ENCODE data around the gene CDH23. TPM values are rescaled to one million over a fixed set of nuclear protein-coding genes. Genes with fewer than 3 reads are reported as not detected.

Gene CDH23
- total and polyA plus RNA-seq, 7 donors, result 1.00 to 3.8 (median 1.9) TPM

DNA sequence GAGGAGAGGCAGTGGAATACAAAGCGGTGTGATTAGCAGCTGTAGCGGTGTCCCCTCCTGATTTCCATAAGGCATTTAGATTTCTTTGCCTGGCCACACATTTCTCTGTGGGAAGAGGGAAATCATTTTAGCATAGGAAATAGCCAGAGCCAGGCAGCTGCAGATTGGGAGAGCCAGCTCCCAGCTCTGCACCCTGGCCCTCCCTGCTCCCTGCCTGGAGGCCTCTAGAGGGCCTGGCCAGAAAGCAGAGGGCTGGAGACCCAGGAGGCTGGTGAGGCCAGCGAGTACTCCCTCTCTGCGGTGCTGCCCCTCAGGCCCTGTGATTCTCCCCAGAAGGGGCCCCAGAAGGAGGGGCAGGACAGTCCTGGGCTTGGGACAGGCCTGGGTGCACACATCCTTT is 237.2 kb downstream of the CDH23 start:
- H3K27me3 ChIP-seq (ENCODE audit: insufficient read depth in 3 of 3, low read length in 2 of 3), result no peaks in the 10 kb centered on the region
- intact Hi-C loops (cut with DNase I), result no loop called here
- no peaks in the 10 kb centered on the region for H3K4me1 ChIP-seq
- ATAC-seq (no peak), DNase-seq (no peak)
- no peak overlapping the region for H3K4me3 ChIP-seq
- no peaks in the 10 kb centered on the region for H3K9me3 ChIP-seq
- WGBS, 3 donors, result 60 to 86% (median 66%) methylated on average over 4 of the region's 4 CpGs
- TF ChIP-seq, protein P1, sequence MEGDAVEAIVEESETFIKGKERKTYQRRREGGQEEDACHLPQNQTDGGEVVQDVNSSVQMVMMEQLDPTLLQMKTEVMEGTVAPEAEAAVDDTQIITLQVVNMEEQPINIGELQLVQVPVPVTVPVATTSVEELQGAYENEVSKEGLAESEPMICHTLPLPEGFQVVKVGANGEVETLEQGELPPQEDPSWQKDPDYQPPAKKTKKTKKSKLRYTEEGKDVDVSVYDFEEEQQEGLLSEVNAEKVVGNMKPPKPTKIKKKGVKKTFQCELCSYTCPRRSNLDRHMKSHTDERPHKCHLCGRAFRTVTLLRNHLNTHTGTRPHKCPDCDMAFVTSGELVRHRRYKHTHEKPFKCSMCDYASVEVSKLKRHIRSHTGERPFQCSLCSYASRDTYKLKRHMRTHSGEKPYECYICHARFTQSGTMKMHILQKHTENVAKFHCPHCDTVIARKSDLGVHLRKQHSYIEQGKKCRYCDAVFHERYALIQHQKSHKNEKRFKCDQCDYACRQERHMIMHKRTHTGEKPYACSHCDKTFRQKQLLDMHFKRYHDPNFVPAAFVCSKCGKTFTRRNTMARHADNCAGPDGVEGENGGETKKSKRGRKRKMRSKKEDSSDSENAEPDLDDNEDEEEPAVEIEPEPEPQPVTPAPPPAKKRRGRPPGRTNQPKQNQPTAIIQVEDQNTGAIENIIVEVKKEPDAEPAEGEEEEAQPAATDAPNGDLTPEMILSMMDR (IDR thresholded peaks at IDR 0.05), result no peak
- no peak overlapping the region for H3K27ac ChIP-seq
- H3K36me3 ChIP-seq (ENCODE audit: insufficient read depth in 1 of 2, low read depth in 1 of 2), result no peaks in the 10 kb centered on the region

DNA sequence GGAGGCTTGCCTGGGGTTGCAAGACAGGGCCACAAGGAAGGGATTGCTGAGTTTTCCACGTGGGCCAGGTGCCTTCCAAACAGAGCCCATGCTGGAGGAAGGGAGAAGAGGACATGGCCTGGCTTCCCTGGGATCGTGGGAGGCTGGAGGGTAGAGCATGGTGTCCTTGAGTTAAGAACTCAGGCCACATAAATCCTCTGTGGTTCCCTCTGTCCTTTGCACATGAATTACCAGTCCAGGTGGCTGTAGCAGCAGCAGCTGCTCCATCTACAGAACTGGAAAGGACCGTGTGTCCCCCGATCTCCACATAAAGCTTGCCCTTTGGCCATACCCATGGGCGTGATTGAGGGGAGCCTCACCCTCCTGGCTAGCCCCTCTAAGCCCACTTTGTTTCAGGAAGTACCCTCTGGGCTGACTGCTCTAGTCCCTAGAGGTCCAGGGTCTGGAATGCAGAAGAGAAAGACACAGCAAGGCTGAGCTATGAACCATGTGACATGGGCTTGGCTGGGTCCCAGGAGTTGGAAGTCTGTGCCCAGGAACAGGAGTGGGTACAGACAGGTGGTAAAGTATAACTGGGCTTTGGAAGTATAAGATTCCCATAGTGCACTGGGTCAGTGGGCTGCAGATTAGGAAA is 237.9 kb downstream of the CDH23 start:
- H3K27ac ChIP-seq, result no peak overlapping the region
- H3K27me3 ChIP-seq (ENCODE audit: insufficient read depth in 3 of 3, low read length in 2 of 3), result no peaks in the 10 kb centered on the region
- no peak overlapping the region for H3K4me3 ChIP-seq
- TF ChIP-seq, protein P1 (IDR thresholded peaks at IDR 0.05), result no peak
- DNase-seq (no peak), ATAC-seq (peak in 3 of 4 donors; percentile 40 to 70 (median 61))
- WGBS, 3 donors, result 42 to 51% (median 50%) methylated on average over 5 of the region's 5 CpGs
- H3K9me3 ChIP-seq, result no peaks in the 10 kb centered on the region
- no peaks in the 10 kb centered on the region for H3K4me1 ChIP-seq
- intact Hi-C loops (cut with DNase I), result no loop called here
- H3K36me3 ChIP-seq (ENCODE audit: insufficient read depth in 1 of 2, low read depth in 1 of 2), result no peaks in the 10 kb centered on the region

GRCh38 chr10:71635251-71635866 is 238.6 kb downstream of the CDH23 start:
- H3K36me3 ChIP-seq (ENCODE audit: insufficient read depth in 1 of 2, low read depth in 1 of 2), result no peaks in the 10 kb centered on the region
- WGBS, 3 donors, result 84 to 88% (median 88%) methylated on average over 13 of the region's 13 CpGs
- H3K27me3 ChIP-seq (ENCODE audit: insufficient read depth in 3 of 3, low read length in 2 of 3), result no peaks in the 10 kb centered on the region
- intact Hi-C loops (cut with DNase I), result no loop called here
- H3K4me3 ChIP-seq, result no peak overlapping the region
- no peaks in the 10 kb centered on the region for H3K9me3 ChIP-seq
- ATAC-seq (no peak), DNase-seq (no peak)
- TF ChIP-seq, protein P1 (IDR thresholded peaks at IDR 0.05), result no peak
- no peak overlapping the region for H3K27ac ChIP-seq
- no peaks in the 10 kb centered on the region for H3K4me1 ChIP-seq

DNA sequence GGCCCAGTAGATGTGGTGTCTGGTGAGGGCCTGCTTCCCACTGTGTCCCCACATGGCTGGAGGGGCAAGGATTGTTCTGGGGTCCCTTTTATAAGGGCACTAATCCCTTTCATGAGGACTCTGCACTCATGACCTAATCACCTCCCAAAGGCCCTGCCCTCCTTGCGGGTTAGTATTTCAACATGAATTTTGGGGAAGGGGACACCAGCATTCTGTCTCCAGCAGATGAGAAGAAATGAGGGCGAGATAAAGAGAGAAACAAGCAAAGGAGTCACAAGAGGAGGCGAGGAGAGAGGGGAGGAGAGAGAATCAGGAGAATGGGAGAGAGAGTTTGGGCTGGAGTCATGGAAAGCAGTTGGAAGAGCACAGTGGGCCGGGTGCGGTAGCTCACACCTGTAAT is 239.1 kb downstream of the CDH23 start:
- DNase-seq (no peak), ATAC-seq (no peak)
- intact Hi-C loops (cut with DNase I), result no loop called here
- 94 to 97% (median 95%) methylated on average over 5 of the region's 5 CpGs for WGBS, 3 donors
- Histone ChIP-seq H3K36me3 (ENCODE audit: insufficient read depth in 1 of 2, low read depth in 1 of 2) (no peaks in the 10 kb centered on the region), H3K4me1 (no peaks in the 10 kb centered on the region), H3K27me3 (ENCODE audit: insufficient read depth in 3 of 3, low read length in 2 of 3) (no peaks in the 10 kb centered on the region), H3K4me3 (no peak overlapping the region), H3K27ac (no peak overlapping the region), H3K9me3 (no peaks in the 10 kb centered on the region)
- TF ChIP-seq, protein P1 (IDR thresholded peaks at IDR 0.05), result no peak

Data from psoas muscle (tissue), 8 donors.